Aorta (tissue), 5 donors: Measurements from ENCODE around the gene PDGFB. TPM values are rescaled to one million over a fixed set of nuclear protein-coding genes. Genes with fewer than 3 reads are reported as not detected.
A peak's percentile ranks its signal among the peaks of the same experiment; 100 is the strongest.

Experiments
- ATAC-seq: fragments of 200-7000 bp; cut with Tn5 transposase; one replicate; pipeline ENCODE4 v1.9.1; 2022; ENCODE audit warnings: moderate library complexity; ENCODE audit not compliant: low FRiP score
- DNase-seq, 2 donors: peaks; one replicate each; pipeline ENCODE4 v3.0.0-alpha.2; 2020
- H3K27ac ChIP-seq, 2 donors: one replicate each; pipeline ENCODE4 v1.5.1; 2013; ENCODE audit warnings: low read length in 2 of 2, mild to moderate bottlenecking in 2 of 2, moderate library complexity in 2 of 2, control low read depth in 1 of 2, inconsistent platforms in 1 of 2, low read depth in 1 of 2
- H3K27me3 ChIP-seq, 2 donors: one replicate each; pipeline ENCODE4 v1.6.1; 2013; ENCODE audit warnings: control low read depth in 1 of 2, low read length in 1 of 2, mild to moderate bottlenecking in 1 of 2, moderate library complexity in 1 of 2; ENCODE audit not compliant: insufficient read depth in 2 of 2, control insufficient read depth in 1 of 2
- H3K36me3 ChIP-seq, 2 donors: one replicate each; pipeline ENCODE4 v1.6.1; 2013; ENCODE audit warnings: control low read depth in 1 of 2, low read length in 1 of 2, mild to moderate bottlenecking in 1 of 2; ENCODE audit not compliant: insufficient read depth in 2 of 2, control insufficient read depth in 1 of 2
- H3K4me1 ChIP-seq, 2 donors: one replicate each; pipeline ENCODE4 v1.6.1; 2013; ENCODE audit warnings: low read length in 2 of 2, control low read depth in 1 of 2, mild to moderate bottlenecking in 1 of 2, moderate library complexity in 1 of 2; ENCODE audit not compliant: insufficient read depth in 2 of 2, control insufficient read depth in 1 of 2
- H3K4me3 ChIP-seq, 2 donors: one replicate each; pipeline ENCODE4 v1.5.1; 2013; ENCODE audit warnings: low read length in 2 of 2, control low read depth in 1 of 2, mild to moderate bottlenecking in 1 of 2
- H3K9me3 ChIP-seq: one replicate; pipeline ENCODE4 v1.6.1; 2013; ENCODE audit warnings: mild to moderate bottlenecking, low read length; ENCODE audit not compliant: control insufficient read depth
- WGBS, 2 donors: extraction: QIAGEN DNeasy Blood & Tissue Kit; methylation state at CpG; one replicate each; pipeline ENCODE4 v1.1.7; 2013; 5-methylcytosine and 5-hydroxymethylcytosine counted together
- intact Hi-C, 2 donors: fragments of 100-400 bp; cut with DNase I; formaldehyde crosslinking; loops; one replicate each; pipeline versions ENCODE4 v1.14.2 to v1.15.0; 2022
- polyA plus RNA-seq, 2 donors: library from polyadenylated mRNA; stranded (reverse); fragments of 200-250 nt; gene quantifications; one replicate each; pipeline ENCODE4 v1.2.3, GENCODE V29; 2013
- total RNA-seq, 2 donors: library from RNA; stranded (reverse); fragmentation: NEBNext Ultra II Directional; extraction: Animal tissue kit (Norgen Biotek cat#: 25700); gene quantifications; one replicate each; pipeline ENCODE4 v1.2.1, GENCODE V29; 2021
- donor health status: healthy with polysubstance abuse.
- donor health status: Bipolar disorder and iron deficiency.
- donor health status: DM: no; HTN: no; CAD: no.
- donor health status: DM: no; HTN: no; CAD: no.
- donor health status: DM: yes; HTN: yes; CAD: no.

The PDGFB gene
- total and polyA plus RNA-seq, 4 donors = 0.97 to 20.7 (median 4.3) TPM

DNA sequence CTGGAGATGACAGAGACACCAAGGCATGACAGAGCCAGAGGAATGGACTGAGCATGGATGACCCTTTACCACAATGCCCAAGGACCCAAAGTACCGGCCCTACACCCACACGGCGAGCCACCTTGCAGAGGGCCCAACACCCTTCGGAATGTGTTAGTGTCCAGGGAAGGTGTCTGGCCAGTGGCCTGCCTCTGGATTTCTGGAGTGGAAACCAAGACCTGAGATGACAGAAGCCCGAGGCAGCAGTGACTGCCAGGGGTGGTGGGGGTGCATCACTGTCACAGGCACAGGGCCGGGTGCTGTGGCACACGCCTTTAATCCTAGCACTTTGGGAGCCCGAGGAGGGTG, 28.7 kb downstream of the PDGFB start:
- no peak overlapping the region for H3K4me3 ChIP-seq
- H3K27me3 ChIP-seq = peaks cover 0 to 2% of the 10 kb centered on the region in 2 donors
- H3K9me3 ChIP-seq = no peaks in the 10 kb centered on the region
- H3K36me3 ChIP-seq = no peaks in the 10 kb centered on the region
- H3K27ac ChIP-seq = no peak overlapping the region
- no peaks in the 10 kb centered on the region for H3K4me1 ChIP-seq
- intact Hi-C loops = no loop called here
- WGBS, 2 donors = 85 to 86% methylated on average over 8 of the region's 8 CpGs
- DNase-seq (peak; percentile 32 to 55), ATAC-seq (no peak)

DNA sequence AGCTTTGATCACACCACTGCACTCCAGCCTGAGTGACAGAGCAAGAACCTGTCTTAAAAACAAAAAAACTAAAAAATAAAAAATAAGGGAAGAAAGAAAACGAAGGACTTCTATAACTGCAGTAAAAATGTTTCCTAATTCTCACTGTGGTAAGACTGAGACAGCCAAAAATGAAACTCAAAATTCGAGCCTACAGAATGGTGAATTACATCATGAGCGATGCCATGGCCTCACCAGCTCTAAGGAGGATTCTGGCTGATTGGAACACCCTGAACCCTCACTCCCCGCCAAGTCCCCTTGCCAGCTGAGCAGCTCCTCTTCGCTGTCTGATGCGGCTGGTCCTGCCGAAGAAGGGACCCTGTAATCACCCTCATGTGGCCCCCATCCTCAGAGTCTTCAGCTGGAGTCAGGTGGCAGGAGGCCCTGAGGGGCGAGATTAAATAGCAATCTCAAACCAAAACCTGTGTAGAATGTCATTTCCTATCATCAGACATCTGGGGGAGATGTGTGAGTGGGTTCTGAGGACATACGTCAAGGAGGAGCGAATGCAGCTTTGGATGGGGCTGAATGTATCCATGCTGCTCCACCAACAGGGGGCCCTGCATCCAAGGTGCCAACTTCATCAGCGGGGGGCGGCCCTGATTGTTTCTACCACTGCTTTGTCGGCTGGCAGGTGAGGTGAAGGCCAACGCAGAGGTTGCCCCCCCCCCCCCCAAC, 29.2 kb downstream of the PDGFB start:
- ATAC-seq (no peak), DNase-seq (peak; percentile 38 to 41)
- H3K9me3 ChIP-seq = no peaks in the 10 kb centered on the region
- 63 to 67% methylated on average over 14 of the region's 14 CpGs for WGBS, 2 donors
- H3K27ac ChIP-seq = no peak overlapping the region
- intact Hi-C loops = no loop called here
- H3K27me3 ChIP-seq = peaks cover 0 to 2% of the 10 kb centered on the region in 2 donors
- H3K4me3 ChIP-seq = no peak overlapping the region
- no peaks in the 10 kb centered on the region for H3K36me3 ChIP-seq
- no peaks in the 10 kb centered on the region for H3K4me1 ChIP-seq

DNA sequence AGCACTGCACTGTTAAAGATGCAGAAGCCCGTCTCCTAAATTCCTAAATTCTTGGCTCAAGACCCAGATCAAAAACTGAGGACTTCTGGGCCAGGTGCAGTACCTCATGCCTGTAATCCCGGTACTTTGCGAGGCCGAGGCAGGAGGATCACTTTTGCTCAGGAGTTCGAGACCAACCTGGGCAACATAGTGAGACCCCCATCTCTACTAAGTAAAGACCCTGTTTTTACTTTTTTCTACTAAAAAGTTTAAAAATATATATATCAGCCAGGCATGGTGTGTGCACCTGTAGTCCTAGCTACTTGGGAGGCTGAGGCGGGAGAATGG, 29.7 kb downstream of the PDGFB start:
- intact Hi-C loops = no loop called here
- WGBS, 2 donors = 55 to 59% methylated on average over 6 of the region's 6 CpGs
- ATAC-seq (no peak), DNase-seq (no peak)
- H3K27me3 ChIP-seq = peaks cover 0 to 2% of the 10 kb centered on the region in 2 donors
- H3K9me3 ChIP-seq = no peaks in the 10 kb centered on the region
- no peak overlapping the region for H3K4me3 ChIP-seq
- no peak overlapping the region for H3K27ac ChIP-seq
- H3K36me3 ChIP-seq = no peaks in the 10 kb centered on the region
- no peaks in the 10 kb centered on the region for H3K4me1 ChIP-seq

DNA sequence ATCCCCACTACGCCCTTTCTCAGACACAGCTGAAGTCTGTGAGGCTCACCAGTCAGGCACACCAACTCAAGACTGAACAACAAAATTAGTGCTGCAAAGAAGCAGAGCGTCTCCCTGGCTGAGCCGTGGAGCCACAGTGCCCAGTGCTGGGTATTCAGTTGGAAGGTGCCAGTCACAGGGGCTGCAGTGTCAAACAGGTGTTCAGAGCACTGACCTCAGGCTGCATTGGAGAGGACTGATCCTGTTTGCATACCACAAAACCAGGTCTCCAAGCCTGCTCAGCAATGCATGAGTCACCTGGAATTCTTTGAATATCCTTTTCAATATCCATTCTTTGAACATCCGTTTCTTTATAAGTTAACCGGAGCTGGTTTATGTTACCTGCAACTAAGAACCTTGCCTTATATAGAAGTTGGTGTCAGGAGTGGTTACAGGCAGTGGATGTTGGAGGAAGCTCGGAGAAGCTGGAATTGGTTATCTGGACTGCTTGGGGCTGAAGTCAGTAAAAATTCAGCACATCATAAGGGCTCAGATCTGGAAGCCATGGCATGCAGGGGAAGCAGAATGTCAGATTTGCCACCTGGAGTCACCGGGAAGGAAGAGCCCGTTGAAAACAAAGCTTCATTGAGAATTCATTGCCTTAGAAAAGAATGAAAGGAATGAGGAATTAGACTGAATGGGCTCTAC, 30.3 kb downstream of the PDGFB start:
- H3K27me3 ChIP-seq = peaks cover 0 to 2% of the 10 kb centered on the region in 2 donors
- peak; percentile 20 to 54 for DNase-seq
- no peaks in the 10 kb centered on the region for H3K4me1 ChIP-seq
- H3K4me3 ChIP-seq = no peak overlapping the region
- no peak overlapping the region for H3K27ac ChIP-seq
- H3K36me3 ChIP-seq = no peaks in the 10 kb centered on the region
- H3K9me3 ChIP-seq = no peaks in the 10 kb centered on the region
- ATAC-seq = no peak
- 37 to 38% methylated on average over 8 of the region's 8 CpGs for WGBS, 2 donors
- intact Hi-C loops = no loop called here

DNA sequence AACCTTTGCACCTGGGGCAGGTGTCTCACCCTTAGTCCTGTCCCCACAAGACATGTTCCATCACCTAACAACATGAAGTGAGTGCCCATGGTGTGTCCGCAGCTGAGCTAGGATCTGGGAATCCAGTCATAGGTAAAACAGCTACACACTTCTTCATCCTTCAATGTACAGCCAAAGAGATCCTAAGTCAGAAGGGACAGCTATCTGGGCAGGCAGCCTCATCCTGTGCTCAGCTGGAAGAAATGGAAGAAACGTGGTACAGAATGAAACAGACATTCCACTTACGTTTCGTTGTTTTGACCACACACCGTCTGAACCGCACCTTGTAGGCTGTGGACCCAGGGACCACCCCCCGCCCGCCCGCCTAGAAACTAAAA, 30.8 kb downstream of the PDGFB start:
- ATAC-seq (no peak), DNase-seq (no peak)
- 79 to 82% methylated on average over 9 of the region's 9 CpGs for WGBS, 2 donors
- H3K36me3 ChIP-seq = no peaks in the 10 kb centered on the region
- H3K27me3 ChIP-seq = peaks cover 0 to 2% of the 10 kb centered on the region in 2 donors
- no peaks in the 10 kb centered on the region for H3K4me1 ChIP-seq
- no peaks in the 10 kb centered on the region for H3K9me3 ChIP-seq
- intact Hi-C loops = no loop called here
- no peak overlapping the region for H3K27ac ChIP-seq
- no peak overlapping the region for H3K4me3 ChIP-seq

DNA sequence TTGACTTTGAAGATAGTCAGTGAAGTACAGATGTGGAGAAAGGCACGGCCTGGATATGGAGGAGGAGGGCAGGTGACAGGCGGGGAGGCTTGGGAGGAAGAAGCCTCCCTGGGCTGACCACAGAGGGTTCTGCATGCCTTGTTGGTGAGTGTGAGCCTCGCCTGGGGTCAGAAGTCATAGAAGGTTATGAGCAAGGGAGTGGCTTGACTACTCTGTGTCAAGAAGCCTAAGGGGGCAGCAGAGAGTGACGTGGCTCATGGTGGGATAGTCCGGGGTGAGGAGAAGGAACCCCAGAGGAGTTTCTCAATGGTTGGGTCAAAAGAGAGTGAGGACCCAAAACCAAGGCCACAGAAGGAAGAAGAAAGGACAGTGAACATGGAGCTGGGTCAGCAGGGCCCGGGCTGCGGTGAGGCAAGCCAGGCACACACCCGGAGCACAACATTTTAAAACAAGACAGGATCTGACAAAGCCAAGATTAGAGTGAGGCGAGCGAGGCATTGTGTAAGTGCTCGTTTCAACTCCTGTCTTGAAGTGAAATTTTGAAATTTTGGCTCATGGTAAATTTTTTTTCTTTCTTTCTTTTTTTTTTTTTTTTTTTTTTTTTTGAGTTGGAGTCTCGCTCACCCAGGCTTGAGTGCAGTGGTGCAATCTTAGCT, 31.9 kb downstream of the PDGFB start:
- ATAC-seq = no peak
- H3K4me1 ChIP-seq = no peaks in the 10 kb centered on the region
- peak; percentile 18 to 59 for DNase-seq
- peaks cover 0 to 2% of the 10 kb centered on the region in 2 donors for H3K27me3 ChIP-seq
- H3K27ac ChIP-seq = no peak overlapping the region
- H3K9me3 ChIP-seq = no peaks in the 10 kb centered on the region
- intact Hi-C loops = no loop called here
- no peak overlapping the region for H3K4me3 ChIP-seq
- WGBS, 2 donors = 67 to 82% methylated on average over 11 to 12 of the region's 12 CpGs
- H3K36me3 ChIP-seq = no peaks in the 10 kb centered on the region

DNA sequence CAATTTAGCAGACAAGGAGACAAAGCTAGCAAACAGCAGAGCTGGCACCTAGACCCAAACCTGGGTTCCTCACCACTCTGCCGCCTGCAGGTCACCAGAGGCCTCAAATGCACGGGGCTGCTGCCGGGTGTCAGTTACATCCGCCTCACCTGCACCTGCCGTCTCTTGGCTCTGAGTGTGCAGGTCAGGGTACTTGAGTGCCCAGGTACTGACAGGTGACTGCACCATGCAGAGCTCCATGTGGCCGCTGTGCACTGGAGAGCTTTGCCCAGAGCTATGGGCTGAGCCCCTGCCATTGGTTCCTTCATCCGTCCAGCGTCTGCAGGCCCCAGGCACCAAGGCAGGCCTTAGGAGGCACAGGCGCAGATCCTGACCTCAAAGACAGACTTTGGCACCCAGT, 35.0 kb downstream of the PDGFB start:
- DNase-seq = peak; percentile 25 to 73
- no peaks in the 10 kb centered on the region for H3K27me3 ChIP-seq
- 84 to 92% methylated on average over 9 of the region's 9 CpGs for WGBS, 2 donors

DNA sequence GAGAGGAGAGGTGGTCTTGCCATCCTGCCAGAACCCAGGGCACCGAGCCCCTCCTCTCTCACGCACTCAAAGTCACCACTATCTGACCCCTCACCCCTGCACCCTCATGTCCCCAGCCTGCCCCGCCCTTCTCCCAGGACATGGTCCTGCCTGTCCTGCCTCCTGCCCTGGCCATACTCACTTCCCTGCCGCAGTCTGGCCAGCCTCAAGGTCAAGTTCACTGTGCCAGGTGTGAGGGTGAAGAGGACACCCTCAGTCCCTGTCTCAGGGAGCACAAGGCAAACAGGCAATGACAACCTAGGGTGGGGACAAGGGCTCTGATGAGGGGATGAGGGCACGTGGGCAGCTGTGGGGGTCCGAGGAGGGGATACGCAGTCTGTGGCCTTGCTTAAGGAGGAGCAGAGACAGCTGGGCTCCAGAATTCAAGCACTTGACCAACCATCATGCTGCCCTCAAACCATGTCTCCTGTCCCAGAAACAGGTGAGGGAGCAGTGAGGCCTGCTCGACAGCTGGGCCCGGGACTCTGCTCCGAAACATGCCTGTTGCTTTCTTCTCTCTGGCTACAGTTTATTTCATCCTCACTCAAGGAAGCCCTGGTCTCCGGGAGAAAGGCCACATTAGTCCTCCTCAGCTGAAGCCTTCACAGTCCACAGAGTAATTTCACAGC, 36.6 kb downstream of the PDGFB start:
- Histone ChIP-seq H3K27me3 (no peaks in the 10 kb centered on the region), H3K27ac (no peak overlapping the region), H3K4me1 (no peaks in the 10 kb centered on the region), H3K4me3 (no peak overlapping the region), H3K9me3 (no peaks in the 10 kb centered on the region), H3K36me3 (no peaks in the 10 kb centered on the region)
- WGBS, 2 donors = 87 to 90% methylated on average over 11 of the region's 11 CpGs
- DNase-seq (peak; percentile 36 to 57), ATAC-seq (no peak)
- intact Hi-C loops = no loop called here

More for the DNA sequence above, 35.0 kb downstream of the PDGFB start:
- no peaks in the 10 kb centered on the region for H3K4me1 ChIP-seq
- H3K4me3 ChIP-seq = no peak overlapping the region
- intact Hi-C loops = no loop called here
- no peaks in the 10 kb centered on the region for H3K9me3 ChIP-seq
- no peak for ATAC-seq
- no peaks in the 10 kb centered on the region for H3K36me3 ChIP-seq
- no peak overlapping the region for H3K27ac ChIP-seq
